HepG2 (cell line): ENCODE data around the gene TESK1. TPM values are rescaled to one million over a fixed set of nuclear protein-coding genes. Genes with fewer than 3 reads are reported as not detected.

Experiments
- ATAC-seq: fragments of 200-7000 bp; cut with Tn5 transposase; 3 replicates; pipeline ENCODE4 v1.9.1; 2020; ENCODE audit warnings: mild to moderate bottlenecking, moderate library complexity
- BruUV-seq: library from RNA; stranded (reverse); fragments of 400-500 nt; replicated peaks from 2 replicates; lab custom pipeline; 2021; lab: Mats Ljungman, UMichigan
- CTCF ChIA-PET: fragments of 300-600 bp; formaldehyde crosslinking; extraction: SDS; loops from one replicate; lab custom pipeline; 2021; ENCODE audit warnings: low total read pairs, inconsistent platforms, low intra/inter-chr PET ratio; lab: Yijun Ruan, JAX
- POLR2A ChIA-PET: fragments of 350-600 bp; sonication (Branson Sonifier 250); formaldehyde crosslinking; loops from one replicate; lab custom pipeline; 2020; ENCODE audit warnings: antibody characterized with exemption, inconsistent platforms; lab: Yijun Ruan, JAX
- DNase-seq: peaks from one replicate; pipeline ENCODE4 v3.0.0-alpha.2; 2015; ENCODE audit warnings: low spot score
- FAIRE-seq: peaks from 3 replicates; lab custom pipeline; 2011; peaks lifted over from hg19 to GRCh38; lab: Jason Lieb, UNC
- H2AFZ ChIP-seq: one replicate; pipeline ENCODE4 v1.6.1; 2011; ENCODE audit warnings: low read length, inconsistent platforms
- H3K27ac ChIP-seq: fragments of 300-600 bp; 3 replicates; pipeline ENCODE4 v1.8.0; 2011; ENCODE audit warnings: mixed run types, mild to moderate bottlenecking, mixed read lengths, low read length, inconsistent platforms; ENCODE audit not compliant: insufficient read depth; ENCODE audit errors: extremely low read length
- H3K27me3 ChIP-seq, 2 experiments: fragments of 200-600 bp in 1 of 2; 2 replicates in 1 of 2; 3 replicates in 1 of 2; pipeline versions ENCODE4 v1.6.0 to v1.8.0; 2011; ENCODE audit warnings: low read length in 2 of 2, mild to moderate bottlenecking in 2 of 2, moderate library complexity in 2 of 2, inconsistent platforms in 1 of 2; ENCODE audit not compliant: insufficient read depth in 2 of 2, control insufficient read depth in 1 of 2
- H3K36me3 ChIP-seq, 2 experiments: fragments of 200-600 bp in 1 of 2; replicated peaks in 1 of 2; 2 replicates in 1 of 2; 3 replicates in 1 of 2; pipeline versions ENCODE4 v1.5.1 to v1.8.0; 2011; ENCODE audit warnings: low read length in 2 of 2, inconsistent platforms in 1 of 2; ENCODE audit not compliant: insufficient read depth in 2 of 2, control insufficient read depth in 1 of 2
- H3K4me1 ChIP-seq: 2 replicates; pipeline ENCODE4 v1.5.1; 2012; ENCODE audit warnings: low read length, inconsistent platforms; ENCODE audit not compliant: insufficient read depth
- H3K4me2 ChIP-seq: 2 replicates; pipeline ENCODE4 v1.6.0; 2011; ENCODE audit warnings: low read depth, low read length, inconsistent platforms
- H3K4me3 ChIP-seq, 3 experiments: fragments of 200-600 bp in 1 of 3; sonication (generic), shearing (Covaris generic) in 1 of 3; replicated peaks in 1 of 3; 2 replicates each; pipeline ENCODE4 v1.5.1; 2011 to 2016; ENCODE audit warnings: low read length in 3 of 3, inconsistent platforms in 2 of 3, low read depth in 2 of 3, mild to moderate bottlenecking in 2 of 3, control low read depth in 1 of 3, mixed read lengths in 1 of 3; ENCODE audit not compliant: insufficient read depth in 1 of 3
- H3K79me2 ChIP-seq: one replicate; pipeline ENCODE4 v1.6.1; 2011; ENCODE audit warnings: low read length, inconsistent platforms; ENCODE audit not compliant: insufficient read depth
- H3K9ac ChIP-seq: 2 replicates; pipeline ENCODE4 v1.6.0; 2011; ENCODE audit warnings: mild to moderate bottlenecking, low read depth, low read length, inconsistent platforms; ENCODE audit not compliant: insufficient read depth
- H3K9me3 ChIP-seq: 2 replicates; pipeline ENCODE4 v1.5.1; 2012; ENCODE audit warnings: mild to moderate bottlenecking, low read length
- H4K20me1 ChIP-seq: 2 replicates; pipeline ENCODE4 v1.6.0; 2011; ENCODE audit warnings: inconsistent platforms, mild to moderate bottlenecking, low read length, moderate library complexity; ENCODE audit not compliant: insufficient read depth
- CREBL2 ChIP-seq: sonication (generic); formaldehyde crosslinking; IDR thresholded peaks from 2 replicates; pipeline ENCODE4 v1.8.1; 2023; ENCODE audit warnings: missing genetic modification reagents, mild to moderate bottlenecking, borderline replicate concordance
- EP300 ChIP-seq, 3 experiments: sonication (generic) in 1 of 3; formaldehyde crosslinking in 1 of 3; IDR thresholded peaks; 2 replicates each; pipeline versions ENCODE4 v1.5.1 to v1.6.1; 2011 to 2020; ENCODE audit warnings: low read depth in 2 of 3, low read length in 2 of 3, borderline replicate concordance in 1 of 3, improper control_type of control experiment in 1 of 3, mild to moderate bottlenecking in 1 of 3, missing genetic modification reagents in 1 of 3, moderate library complexity in 1 of 3
- EZH2 ChIP-seq: conservative IDR thresholded peaks from 2 replicates; pipeline ENCODE4 v1.6.1; 2012; ENCODE audit warnings: mild to moderate bottlenecking, low read depth, low read length, moderate library complexity
- HOXD1 ChIP-seq: sonication (generic); formaldehyde crosslinking; IDR thresholded peaks from 2 replicates; pipeline ENCODE4 v1.5.0; 2020; ENCODE audit warnings: missing genetic modification reagents
- KAT2B ChIP-seq: fragments of 150-350 bp; IDR thresholded peaks from 2 replicates; pipeline ENCODE4 v1.6.1; 2014; ENCODE audit warnings: low read depth, low read length, borderline replicate concordance
- MIER3 ChIP-seq: IDR thresholded peaks from 2 replicates; pipeline ENCODE4 v1.6.1; 2016; ENCODE audit warnings: missing compliant biosample characterization, borderline replicate concordance
- MXI1 ChIP-seq: IDR thresholded peaks from 3 replicates; pipeline ENCODE4 v1.6.1; 2012; ENCODE audit warnings: low read depth, low read length, inconsistent platforms, borderline replicate concordance
- NBN ChIP-seq: fragments of 450-650 bp; conservative IDR thresholded peaks from 2 replicates; pipeline ENCODE4 v1.6.1; 2017
- PCBP2 ChIP-seq: fragments of 200-400 bp; formaldehyde crosslinking; optimal IDR thresholded peaks from 2 replicates; pipeline ENCODE3; 2018; ENCODE audit warnings: low read length, low read depth; ENCODE audit not compliant: poor library complexity, severe bottlenecking
- SIX1 ChIP-seq: sonication (generic); formaldehyde crosslinking; IDR thresholded peaks from 2 replicates; pipeline ENCODE4 v1.4.0; 2020; ENCODE audit warnings: missing genetic modification reagents, borderline replicate concordance
- ZNF34 ChIP-seq: sonication (generic); formaldehyde crosslinking; IDR thresholded peaks from 2 replicates; pipeline ENCODE4 v1.4.0; 2020; ENCODE audit warnings: mild to moderate bottlenecking, missing genetic modification reagents, borderline replicate concordance
- ZNF367 ChIP-seq: sonication (generic); formaldehyde crosslinking; IDR thresholded peaks from 2 replicates; pipeline ENCODE4 v1.4.0; 2020; ENCODE audit warnings: missing genetic modification reagents, borderline replicate concordance
- ZNF619 ChIP-seq: sonication (generic); formaldehyde crosslinking; IDR thresholded peaks from 2 replicates; pipeline ENCODE4 v1.4.0; 2020; ENCODE audit warnings: mild to moderate bottlenecking, missing genetic modification reagents
- ZNF629 ChIP-seq: sonication (generic); formaldehyde crosslinking; conservative IDR thresholded peaks from 2 replicates; pipeline ENCODE4 v1.5.0; 2020; ENCODE audit warnings: missing genetic modification reagents
- WGBS: methylation state at CpG from one replicate; pipeline ENCODE4 v1.1.6; 2017; ENCODE audit warnings: low lambda C conversion rate; 5-methylcytosine and 5-hydroxymethylcytosine counted together
- in situ Hi-C: cut with HindIII; loops from 2 replicates; pipeline ENCODE4 v1.10.0; 2017; ENCODE audit warnings: low pct_unique_long_range_greater_than_20kb; ENCODE audit not compliant: extremely low pct_ligation_motif_present
- intact Hi-C: fragments of 100-400 bp; cut with micrococcal nuclease; formaldehyde crosslinking; loops from one replicate; pipeline ENCODE4 v1.10.0; 2022; ENCODE audit not compliant: unreplicated experiment
- polyA plus RNA-seq, 8 experiments: library from polyadenylated mRNA; depleted of rRNA in 3 of 8; stranded (reverse) in 7 of 8; unstranded in 1 of 8; fragments of >200 nt; fragmentation: Illumina TruSeq in 4 of 8; extraction: Trizol in 4 of 8; gene quantifications; 2 replicates each; pipeline versions ENCODE4 v1.2.1 to v1.2.3, GENCODE V29; 2011 to 2016; ENCODE audit warnings: low read depth in 4 of 8, missing spikeins in 1 of 8, mixed read lengths in 1 of 8; ENCODE audit not compliant: insufficient read depth in 1 of 8
- total RNA-seq, 5 experiments: library from RNA; depleted of rRNA; stranded (reverse); fragments of >200 nt; fragmentation: Illumina TruSeq; extraction: Trizol; gene quantifications; 2 replicates each; pipeline ENCODE4 v1.2.3, GENCODE V29; 2016; ENCODE audit warnings: low read depth in 1 of 5
- TF ChIP-seq, protein P1 (sequence below): sonication (generic); formaldehyde crosslinking; IDR thresholded peaks from 2 replicates; pipeline ENCODE4 v1.4.0; 2020; ENCODE audit warnings: mild to moderate bottlenecking, missing genetic modification reagents
- TF ChIP-seq, protein P2 (sequence below): sonication (generic); formaldehyde crosslinking; IDR thresholded peaks from 2 replicates; pipeline ENCODE4 v1.8.1; 2022; ENCODE audit warnings: low read depth, mild to moderate bottlenecking, missing genetic modification reagents
- TF ChIP-seq, protein P3 (sequence below): IDR thresholded peaks from 2 replicates; pipeline ENCODE4 v1.6.1; 2018; ENCODE audit warnings: missing genetic modification reagents, mild to moderate bottlenecking, missing compliant biosample characterization

The TESK1 gene
- total and polyA plus RNA-seq, 2 of the 13 experiments (the other 11 are each of a cell fraction or from before 2014, with no cell fraction given): 7.3 to 13.6 TPM

DNA sequence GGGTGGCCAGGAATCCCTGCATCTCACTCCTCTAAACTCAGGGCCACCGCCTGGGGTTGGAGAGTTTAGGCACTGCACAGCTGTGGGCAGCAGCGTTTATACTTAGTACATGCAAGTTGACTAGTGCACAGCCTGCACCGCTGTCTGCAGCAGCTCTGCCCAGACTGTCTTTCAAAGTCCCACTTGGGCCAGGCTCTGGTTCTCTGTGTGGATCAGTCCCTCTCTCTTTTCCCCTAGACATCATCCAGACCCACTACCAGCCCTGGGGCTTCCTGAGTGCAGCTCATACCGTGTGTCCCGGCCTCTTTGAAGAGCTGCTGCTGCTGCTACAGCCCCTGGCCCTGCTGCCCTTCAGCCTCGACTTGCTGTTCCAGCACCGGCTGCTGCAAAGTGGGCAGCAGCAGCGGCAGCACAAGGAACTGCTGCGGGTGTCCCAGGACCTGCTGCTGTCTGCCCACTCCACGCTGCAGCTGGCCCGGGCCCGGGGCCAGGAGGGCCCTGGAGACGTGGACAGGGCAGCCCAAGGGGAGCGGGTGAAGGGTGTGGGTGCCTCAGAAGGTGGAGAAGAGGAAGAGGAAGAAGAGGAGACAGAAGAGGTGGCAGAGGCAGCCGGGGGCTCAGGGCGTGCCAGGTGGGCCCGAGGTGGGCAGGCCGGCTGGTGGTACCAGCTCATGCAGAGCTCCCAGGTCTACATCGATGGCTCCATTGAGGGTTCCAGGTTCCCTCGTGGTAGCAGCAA lies 45.1 kb upstream of the TESK1 start:
- no TSS peak for BruUV-seq
- Histone ChIP-seq H3K4me1 (peaks cover 14% of the 10 kb centered on the region), H3K9me3 (no peaks in the 10 kb centered on the region), H2AFZ (no peak overlapping the region), H3K4me2 (no peak overlapping the region), H3K4me3 (no peak overlapping the region), H4K20me1 (no peaks in the 10 kb centered on the region)
- no peak for FAIRE-seq
- ChIA-PET CTCF (no interaction called here), POLR2A (interaction anchor here (1.2 kb wide), 1 partner anchor 398 kb away, joined by 3 read pairs; the partner anchor contains the start of gene UNC13B)
- 96% methylated on average over 18 of the region's 20 CpGs for WGBS
- intact Hi-C loops: loop anchor here (5.0 to 10.0 kb wide), 2 partner anchors 37 to 365 kb away; no protein-coding TSS in a partner anchor
- no peak for TF ChIP-seq ZNF619 (CRISPR knock-in tag)
- no peak for TF ChIP-seq KAT2B
- no peak for TF ChIP-seq ZNF367 (CRISPR knock-in tag)
- TF ChIP-seq EZH2: no peak
- TF ChIP-seq, protein P1, sequence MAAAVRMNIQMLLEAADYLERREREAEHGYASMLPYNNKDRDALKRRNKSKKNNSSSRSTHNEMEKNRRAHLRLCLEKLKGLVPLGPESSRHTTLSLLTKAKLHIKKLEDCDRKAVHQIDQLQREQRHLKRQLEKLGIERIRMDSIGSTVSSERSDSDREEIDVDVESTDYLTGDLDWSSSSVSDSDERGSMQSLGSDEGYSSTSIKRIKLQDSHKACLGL (CRISPR knock-in tag): no peak
- no peak for TF ChIP-seq HOXD1 (CRISPR knock-in tag)
- TF ChIP-seq, protein P2, sequence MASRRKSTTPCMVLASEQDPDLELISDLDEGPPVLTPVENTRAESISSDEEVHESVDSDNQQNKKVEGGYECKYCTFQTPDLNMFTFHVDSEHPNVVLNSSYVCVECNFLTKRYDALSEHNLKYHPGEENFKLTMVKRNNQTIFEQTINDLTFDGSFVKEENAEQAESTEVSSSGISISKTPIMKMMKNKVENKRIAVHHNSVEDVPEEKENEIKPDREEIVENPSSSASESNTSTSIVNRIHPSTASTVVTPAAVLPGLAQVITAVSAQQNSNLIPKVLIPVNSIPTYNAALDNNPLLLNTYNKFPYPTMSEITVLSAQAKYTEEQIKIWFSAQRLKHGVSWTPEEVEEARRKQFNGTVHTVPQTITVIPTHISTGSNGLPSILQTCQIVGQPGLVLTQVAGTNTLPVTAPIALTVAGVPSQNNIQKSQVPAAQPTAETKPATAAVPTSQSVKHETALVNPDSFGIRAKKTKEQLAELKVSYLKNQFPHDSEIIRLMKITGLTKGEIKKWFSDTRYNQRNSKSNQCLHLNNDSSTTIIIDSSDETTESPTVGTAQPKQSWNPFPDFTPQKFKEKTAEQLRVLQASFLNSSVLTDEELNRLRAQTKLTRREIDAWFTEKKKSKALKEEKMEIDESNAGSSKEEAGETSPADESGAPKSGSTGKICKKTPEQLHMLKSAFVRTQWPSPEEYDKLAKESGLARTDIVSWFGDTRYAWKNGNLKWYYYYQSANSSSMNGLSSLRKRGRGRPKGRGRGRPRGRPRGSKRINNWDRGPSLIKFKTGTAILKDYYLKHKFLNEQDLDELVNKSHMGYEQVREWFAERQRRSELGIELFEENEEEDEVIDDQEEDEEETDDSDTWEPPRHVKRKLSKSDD (CRISPR knock-in tag): no peak
- no peak for TF ChIP-seq ZNF629
- TF ChIP-seq, protein P3, sequence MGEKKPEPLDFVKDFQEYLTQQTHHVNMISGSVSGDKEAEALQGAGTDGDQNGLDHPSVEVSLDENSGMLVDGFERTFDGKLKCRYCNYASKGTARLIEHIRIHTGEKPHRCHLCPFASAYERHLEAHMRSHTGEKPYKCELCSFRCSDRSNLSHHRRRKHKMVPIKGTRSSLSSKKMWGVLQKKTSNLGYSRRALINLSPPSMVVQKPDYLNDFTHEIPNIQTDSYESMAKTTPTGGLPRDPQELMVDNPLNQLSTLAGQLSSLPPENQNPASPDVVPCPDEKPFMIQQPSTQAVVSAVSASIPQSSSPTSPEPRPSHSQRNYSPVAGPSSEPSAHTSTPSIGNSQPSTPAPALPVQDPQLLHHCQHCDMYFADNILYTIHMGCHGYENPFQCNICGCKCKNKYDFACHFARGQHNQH: no peak
- TF ChIP-seq MIER3 (CRISPR knock-in tag): no peak
- TF ChIP-seq ZNF34 (CRISPR knock-in tag): no peak
- TF ChIP-seq SIX1 (CRISPR knock-in tag): no peak
- no peak for TF ChIP-seq PCBP2
- TF ChIP-seq NBN: no peak
- TF ChIP-seq CREBL2: no peak
- TF ChIP-seq MXI1: no peak
- no peak for TF ChIP-seq EP300 (IDR thresholded peaks at IDR 0.05; ENCODE audit: low read depth in 2 of 2, low read length in 2 of 2)
- no peak for TF ChIP-seq EP300 (CRISPR knock-in tag; IDR thresholded peaks at IDR 0.05; ENCODE audit: borderline replicate concordance)
- TF ChIP-seq, all 625 proteins: peak for 0
- ATAC-seq (no peak), DNase-seq (no peak)
- Histone ChIP-seq H3K79me2 (no peaks in the 10 kb centered on the region), H3K27me3 (no peaks in the 10 kb centered on the region), H3K27ac (no peak overlapping the region), H3K36me3 (peaks cover 3 to 13% of the 10 kb centered on the region in 2 experiments), H3K9ac (no peak overlapping the region)
- in situ Hi-C loops: loop anchor here (5.0 kb wide), 1 partner anchor 37 kb away; no protein-coding TSS in a partner anchor
